ENCODE results near the gene ZNF480. TPM values are rescaled to one million over a fixed set of nuclear protein-coding genes. Genes with fewer than 3 reads are reported as not detected.

The ZNF480 gene
- total RNA-seq, 1 experiment from 2014 or later: 5.1 TPM

DNA sequence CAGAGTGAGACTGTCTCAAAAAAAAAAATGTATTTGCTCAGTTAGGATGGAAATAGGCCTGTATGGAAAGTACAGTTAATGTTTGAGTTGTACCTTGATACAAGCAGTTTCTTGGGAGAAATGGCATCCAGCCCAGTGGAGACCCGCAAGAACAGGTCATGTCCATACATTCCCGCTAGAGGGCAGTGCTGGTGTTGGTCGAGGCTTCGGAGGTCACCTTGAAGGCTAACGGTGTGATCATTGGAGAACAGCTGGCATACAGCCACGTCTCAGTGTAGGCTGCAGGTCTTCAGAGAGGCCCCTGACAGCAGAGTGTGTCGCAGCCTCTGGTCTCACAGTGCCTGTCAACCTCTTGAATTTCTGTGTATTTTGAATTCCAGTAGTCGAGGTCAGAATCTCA is 46.6 kb downstream of the ZNF480 start:
- H3K27me3 Mint-ChIP-seq (ENCODE audit: unreplicated experiment): no peaks in the 10 kb centered on the region
- no peak for DNase-seq
- TF ChIP-seq, protein P1, sequence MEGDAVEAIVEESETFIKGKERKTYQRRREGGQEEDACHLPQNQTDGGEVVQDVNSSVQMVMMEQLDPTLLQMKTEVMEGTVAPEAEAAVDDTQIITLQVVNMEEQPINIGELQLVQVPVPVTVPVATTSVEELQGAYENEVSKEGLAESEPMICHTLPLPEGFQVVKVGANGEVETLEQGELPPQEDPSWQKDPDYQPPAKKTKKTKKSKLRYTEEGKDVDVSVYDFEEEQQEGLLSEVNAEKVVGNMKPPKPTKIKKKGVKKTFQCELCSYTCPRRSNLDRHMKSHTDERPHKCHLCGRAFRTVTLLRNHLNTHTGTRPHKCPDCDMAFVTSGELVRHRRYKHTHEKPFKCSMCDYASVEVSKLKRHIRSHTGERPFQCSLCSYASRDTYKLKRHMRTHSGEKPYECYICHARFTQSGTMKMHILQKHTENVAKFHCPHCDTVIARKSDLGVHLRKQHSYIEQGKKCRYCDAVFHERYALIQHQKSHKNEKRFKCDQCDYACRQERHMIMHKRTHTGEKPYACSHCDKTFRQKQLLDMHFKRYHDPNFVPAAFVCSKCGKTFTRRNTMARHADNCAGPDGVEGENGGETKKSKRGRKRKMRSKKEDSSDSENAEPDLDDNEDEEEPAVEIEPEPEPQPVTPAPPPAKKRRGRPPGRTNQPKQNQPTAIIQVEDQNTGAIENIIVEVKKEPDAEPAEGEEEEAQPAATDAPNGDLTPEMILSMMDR (IDR thresholded peaks at IDR 0.05; ENCODE audit: unreplicated experiment): no peak
- H3K4me3 Mint-ChIP-seq (ENCODE audit: low read depth, unreplicated experiment): no peak overlapping the region
- no peaks in the 10 kb centered on the region for H3K36me3 Mint-ChIP-seq (ENCODE audit: insufficient read depth, unreplicated experiment)
- H3K9me3 Mint-ChIP-seq (ENCODE audit: low read depth, unreplicated experiment): peaks cover 19% of the 10 kb centered on the region
- no peak overlapping the region for H3K27ac Mint-ChIP-seq (ENCODE audit: unreplicated experiment)
- BruUV-seq (replicated peaks): no TSS peak
- CTCF ChIA-PET: no interaction called here
- H3K4me1 Mint-ChIP-seq (ENCODE audit: low read depth, unreplicated experiment): no peaks in the 10 kb centered on the region
- intact Hi-C loops (cut with micrococcal nuclease; ENCODE audit: unreplicated experiment): no loop called here

DNA sequence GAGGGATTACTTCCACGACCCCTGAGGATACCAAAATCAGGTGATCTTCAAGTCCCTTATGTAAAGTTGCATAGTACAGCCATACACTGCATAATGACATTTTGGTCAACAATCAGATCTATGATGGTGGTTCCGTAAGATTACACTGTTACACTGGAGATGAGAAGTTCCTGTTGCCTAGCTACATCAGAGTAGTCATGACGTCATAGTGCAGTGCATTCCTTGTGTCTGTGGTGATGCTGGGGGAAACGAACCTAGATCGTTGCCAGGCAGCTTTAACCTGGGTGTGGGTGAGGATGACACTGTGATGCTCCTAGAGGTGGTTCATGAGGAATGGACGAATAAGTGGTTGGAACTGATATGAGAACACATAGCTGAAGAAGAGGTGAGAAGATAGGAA is 48.2 kb downstream of the ZNF480 start:
- CTCF ChIA-PET: no interaction called here
- Mint-ChIP-seq H3K27ac (ENCODE audit: unreplicated experiment) (no peak overlapping the region), H3K9me3 (ENCODE audit: low read depth, unreplicated experiment) (peaks cover 20% of the 10 kb centered on the region), H3K36me3 (ENCODE audit: insufficient read depth, unreplicated experiment) (no peaks in the 10 kb centered on the region), H3K27me3 (ENCODE audit: unreplicated experiment) (no peaks in the 10 kb centered on the region), H3K4me1 (ENCODE audit: low read depth, unreplicated experiment) (no peaks in the 10 kb centered on the region), H3K4me3 (ENCODE audit: low read depth, unreplicated experiment) (no peak overlapping the region)
- DNase-seq: no peak
- TF ChIP-seq, protein P1 (IDR thresholded peaks at IDR 0.05; ENCODE audit: unreplicated experiment): no peak
- BruUV-seq (replicated peaks): no TSS peak
- intact Hi-C loops (cut with micrococcal nuclease; ENCODE audit: unreplicated experiment): no loop called here

DNA sequence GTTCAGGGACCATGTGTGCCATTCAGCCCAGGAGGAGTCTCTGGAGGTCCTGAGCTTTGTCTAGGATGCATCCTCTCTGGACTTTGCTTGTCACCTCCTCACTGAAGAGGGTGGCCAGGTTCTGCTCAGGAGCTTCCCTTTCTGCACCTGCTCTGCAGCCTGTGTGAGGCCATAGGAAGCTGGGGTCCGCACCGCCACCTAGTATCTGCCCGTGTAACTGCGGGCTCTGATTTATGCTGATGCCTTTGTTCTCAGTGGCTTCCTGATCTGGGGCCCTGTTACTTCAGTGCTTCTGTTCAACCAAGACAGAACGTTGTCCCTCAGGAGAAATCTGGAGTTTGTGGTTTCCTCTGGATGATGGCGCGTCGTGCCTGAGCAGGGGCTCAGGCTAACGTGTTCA is 54.5 kb downstream of the ZNF480 start:
- no TSS peak for BruUV-seq (replicated peaks)
- intact Hi-C loops (cut with micrococcal nuclease; ENCODE audit: unreplicated experiment): no loop called here
- CTCF ChIA-PET: no interaction called here
- Mint-ChIP-seq H3K9me3 (ENCODE audit: low read depth, unreplicated experiment) (peaks cover 14% of the 10 kb centered on the region), H3K4me3 (ENCODE audit: low read depth, unreplicated experiment) (no peak overlapping the region), H3K27ac (ENCODE audit: unreplicated experiment) (no peak overlapping the region), H3K4me1 (ENCODE audit: low read depth, unreplicated experiment) (no peaks in the 10 kb centered on the region), H3K27me3 (ENCODE audit: unreplicated experiment) (no peaks in the 10 kb centered on the region), H3K36me3 (ENCODE audit: insufficient read depth, unreplicated experiment) (no peaks in the 10 kb centered on the region)
- no peak for DNase-seq
- TF ChIP-seq, protein P1 (IDR thresholded peaks at IDR 0.05; ENCODE audit: unreplicated experiment): no peak

DNA sequence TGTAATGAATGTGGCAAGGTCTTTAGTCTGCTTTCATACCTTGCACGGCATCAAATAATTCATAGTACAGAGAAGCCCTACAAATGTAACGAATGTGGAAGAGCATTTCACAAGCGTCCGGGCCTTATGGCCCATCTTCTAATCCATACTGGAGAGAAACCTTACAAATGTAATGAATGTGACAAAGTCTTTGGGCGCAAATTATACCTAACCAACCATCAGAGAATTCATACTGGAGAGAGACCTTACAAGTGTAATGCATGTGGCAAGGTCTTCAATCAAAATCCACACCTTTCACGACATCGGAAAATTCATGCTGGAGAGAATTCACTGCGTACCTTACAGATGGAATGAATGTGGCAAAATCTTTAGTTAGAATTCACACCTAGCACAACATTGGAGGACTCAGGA is 69.5 kb downstream of the ZNF480 start:
- H3K4me3 Mint-ChIP-seq (ENCODE audit: low read depth, unreplicated experiment): no peak overlapping the region
- TF ChIP-seq, protein P1 (IDR thresholded peaks at IDR 0.05; ENCODE audit: unreplicated experiment): no peak
- no TSS peak for BruUV-seq (replicated peaks)
- no peaks in the 10 kb centered on the region for H3K36me3 Mint-ChIP-seq (ENCODE audit: insufficient read depth, unreplicated experiment)
- intact Hi-C loops (cut with micrococcal nuclease; ENCODE audit: unreplicated experiment): no loop called here
- no peaks in the 10 kb centered on the region for H3K27me3 Mint-ChIP-seq (ENCODE audit: unreplicated experiment)
- no peak for DNase-seq
- no peak overlapping the region for H3K27ac Mint-ChIP-seq (ENCODE audit: unreplicated experiment)
- CTCF ChIA-PET: no interaction called here
- peaks cover 19% of the 10 kb centered on the region for H3K9me3 Mint-ChIP-seq (ENCODE audit: low read depth, unreplicated experiment)
- no peaks in the 10 kb centered on the region for H3K4me1 Mint-ChIP-seq (ENCODE audit: low read depth, unreplicated experiment)

All from Calu3 (cell line).